ENCODE results near the gene NCK2.

GRCh38 chr2:105738658-105739241 is 6.0 kb upstream of the NCK2 start:
- TF ChIP-seq CTCF (conservative IDR thresholded peaks at IDR 0.05; ENCODE audit: low read depth, low read length) = no peak
- TF ChIP-seq EZH2 (IDR thresholded peaks at IDR 0.05; ENCODE audit: borderline replicate concordance, low read depth, low read length, poor library complexity, severe bottlenecking) = no peak

All from A673 (cell line).